H1 (cell line): Measurements from ENCODE around the gene SLC35E1. TPM values are rescaled to one million over a fixed set of nuclear protein-coding genes. Genes with fewer than 3 reads are reported as not detected.
A peak's percentile ranks its signal among the peaks of the same experiment; 100 is the strongest.

Experiments
- CTCF ChIA-PET: fragments of 300-600 bp; sonication (Branson Sonifier 250); formaldehyde crosslinking; loops from one replicate; lab custom pipeline; 2021; ENCODE audit not compliant: partially characterized antibody; lab: Charles Lee
- POLR2A ChIA-PET: fragments of 300-600 bp; sonication (Branson Sonifier 250); formaldehyde crosslinking; loops from one replicate; lab custom pipeline; 2021; ENCODE audit warnings: inconsistent platforms; ENCODE audit not compliant: partially characterized antibody; lab: Charles Lee
- DNase-seq, 2 experiments: peaks; one replicate each; pipeline versions ENCODE4 v3.0.0 to v3.0.0-alpha.2; 2010 to 2022; ENCODE audit warnings: low spot score in 2 of 2, low read depth in 1 of 2, mixed read lengths in 1 of 2
- FAIRE-seq: peaks from 2 replicates; lab custom pipeline; 2011; peaks lifted over from hg19 to GRCh38; lab: Jason Lieb, UNC
- H2AFZ ChIP-seq: 2 replicates; pipeline ENCODE4 v1.8.1; 2012; ENCODE audit warnings: low read length, inconsistent platforms
- H2AK5ac ChIP-seq: 2 replicates; pipeline ENCODE4 v1.6.1; 2013; ENCODE audit warnings: low read depth, low read length
- H2BK120ac ChIP-seq: replicated peaks from 2 replicates; pipeline ENCODE3; 2013; ENCODE audit warnings: low read depth, low read length, inconsistent platforms
- H2BK12ac ChIP-seq: 2 replicates; pipeline ENCODE4 v1.6.1; 2013; ENCODE audit warnings: low read depth, low read length
- H2BK15ac ChIP-seq: 2 replicates; pipeline ENCODE4 v1.6.1; 2013; ENCODE audit warnings: low read length
- H2BK20ac ChIP-seq: 2 replicates; pipeline ENCODE4 v1.6.1; 2013; ENCODE audit warnings: low read length
- H2BK5ac ChIP-seq: 2 replicates; pipeline ENCODE4 v1.6.1; 2013; ENCODE audit warnings: low read depth, low read length
- H3K14ac ChIP-seq: 2 replicates; pipeline ENCODE4 v1.6.1; 2013; ENCODE audit warnings: inconsistent platforms; ENCODE audit not compliant: insufficient read length
- H3K18ac ChIP-seq: 2 replicates; pipeline ENCODE4 v1.6.1; 2013; ENCODE audit warnings: low read length; ENCODE audit errors: extremely low read depth
- H3K23ac ChIP-seq: 2 replicates; pipeline ENCODE4 v1.6.1; 2013; ENCODE audit warnings: inconsistent platforms; ENCODE audit not compliant: insufficient read length
- H3K23me2 ChIP-seq: 2 replicates; pipeline ENCODE4 v1.6.1; 2013; ENCODE audit warnings: low read depth, low read length
- H3K27ac ChIP-seq: 2 replicates; pipeline ENCODE4 v1.6.1; 2011; ENCODE audit warnings: low read depth, low read length, inconsistent platforms
- H3K27me3 ChIP-seq, 4 experiments: replicated peaks in 1 of 4; 1 replicate in 1 of 4; 2 replicates in 3 of 4; pipeline versions ENCODE4 v1.6.1 to v1.8.1; 2011 to 2013; ENCODE audit warnings: low read length in 3 of 4, mild to moderate bottlenecking in 3 of 4, inconsistent platforms in 2 of 4, mixed read lengths in 2 of 4, moderate library complexity in 1 of 4; ENCODE audit not compliant: control insufficient read depth in 3 of 4, insufficient read depth in 3 of 4; ENCODE audit errors: extremely low read depth in 1 of 4
- H3K36me3 ChIP-seq, 4 experiments: 2 replicates each; pipeline versions ENCODE4 v1.6.1 to v1.8.1; 2011 to 2013; ENCODE audit warnings: mild to moderate bottlenecking in 4 of 4, low read length in 3 of 4, moderate library complexity in 2 of 4, control low read depth in 1 of 4, inconsistent platforms in 1 of 4; ENCODE audit not compliant: insufficient read depth in 4 of 4, control insufficient read depth in 2 of 4
- H3K4ac ChIP-seq: replicated peaks from 2 replicates; pipeline ENCODE3; 2013; ENCODE audit warnings: low read length, low read depth, mixed read lengths, inconsistent platforms; ENCODE audit not compliant: insufficient read length
- H3K4me1 ChIP-seq, 4 experiments: replicated peaks in 1 of 4; 1 replicate in 1 of 4; 2 replicates in 3 of 4; pipeline versions ENCODE4 v1.6.1 to v1.8.1; 2011 to 2013; ENCODE audit warnings: low read length in 3 of 4, inconsistent platforms in 2 of 4, mixed read lengths in 1 of 4; ENCODE audit not compliant: insufficient read depth in 4 of 4, control insufficient read depth in 3 of 4
- H3K4me2 ChIP-seq, 2 experiments: 2 replicates each; pipeline versions ENCODE4 v1.6.1 to v1.8.1; 2011 to 2013; ENCODE audit warnings: low read depth in 2 of 2, low read length in 2 of 2, control low read depth in 1 of 2, inconsistent platforms in 1 of 2, mild to moderate bottlenecking in 1 of 2; ENCODE audit not compliant: insufficient read depth in 1 of 2
- H3K4me3 ChIP-seq, 4 experiments: fragments of 200-600, 300-600 bp in 1 of 4; sonication (generic), shearing (Covaris generic), sonication (Bioruptor Twin) in 1 of 4; 2 replicates each; pipeline versions ENCODE4 v1.5.1 to v1.8.1; 2011 to 2016; ENCODE audit warnings: low read length in 4 of 4, low read depth in 3 of 4, control low read depth in 2 of 4, inconsistent platforms in 2 of 4, mild to moderate bottlenecking in 2 of 4, mixed read lengths in 1 of 4, moderate library complexity in 1 of 4; ENCODE audit not compliant: insufficient read depth in 2 of 4; ENCODE audit errors: extremely low read depth in 1 of 4
- H3K56ac ChIP-seq: replicated peaks from 2 replicates; pipeline ENCODE3; 2013; ENCODE audit warnings: low read depth, mild to moderate bottlenecking, mixed read lengths, low read length, inconsistent platforms; ENCODE audit not compliant: insufficient read length
- H3K79me1 ChIP-seq: 2 replicates; pipeline ENCODE4 v1.6.1; 2013; ENCODE audit warnings: low read depth, low read length, control low read depth
- H3K79me2 ChIP-seq, 2 experiments: 2 replicates each; pipeline versions ENCODE4 v1.6.1 to v1.8.1; 2012 to 2013; ENCODE audit warnings: low read length in 2 of 2, mild to moderate bottlenecking in 2 of 2, inconsistent platforms in 1 of 2; ENCODE audit not compliant: insufficient read depth in 2 of 2, control insufficient read depth in 1 of 2
- H3K9ac ChIP-seq, 4 experiments: replicated peaks in 1 of 4; 1 replicate in 1 of 4; 2 replicates in 3 of 4; pipeline versions ENCODE4 v1.6.1 to v1.8.1; 2011 to 2013; ENCODE audit warnings: low read depth in 3 of 4, low read length in 3 of 4, control low read depth in 2 of 4, mild to moderate bottlenecking in 2 of 4, moderate library complexity in 2 of 4, inconsistent platforms in 1 of 4; ENCODE audit errors: extremely low read depth in 1 of 4
- H3K9me3 ChIP-seq, 2 experiments: 2 replicates each; pipeline versions ENCODE4 v1.6.1 to v1.8.1; 2012 to 2013; ENCODE audit warnings: mild to moderate bottlenecking in 2 of 2, moderate library complexity in 2 of 2, control low read depth in 1 of 2, inconsistent platforms in 1 of 2, low read depth in 1 of 2, low read length in 1 of 2, mixed read lengths in 1 of 2; ENCODE audit not compliant: insufficient read depth in 2 of 2
- H4K20me1 ChIP-seq, 2 experiments: replicated peaks in 1 of 2; 2 replicates each; pipeline versions ENCODE3 to v1.8.1; 2011 to 2013; ENCODE audit warnings: inconsistent platforms in 2 of 2, low read length in 2 of 2, mild to moderate bottlenecking in 1 of 2; ENCODE audit not compliant: insufficient read depth in 2 of 2, control insufficient read depth in 1 of 2
- H4K5ac ChIP-seq: 2 replicates; pipeline ENCODE4 v1.6.1; 2013; ENCODE audit warnings: low read length, low read depth, mixed read lengths, inconsistent platforms; ENCODE audit not compliant: insufficient read length
- H4K8ac ChIP-seq: 2 replicates; pipeline ENCODE4 v1.8.0; 2013; ENCODE audit warnings: mild to moderate bottlenecking, moderate library complexity, low read length, inconsistent platforms; ENCODE audit not compliant: insufficient read depth; ENCODE audit errors: extremely low read depth
- H4K91ac ChIP-seq: replicated peaks from 2 replicates; pipeline ENCODE3; 2013; ENCODE audit warnings: low read length, mixed read lengths, inconsistent platforms; ENCODE audit not compliant: insufficient read length
- ASH2L ChIP-seq: fragments of 200-600, 300-600 bp; sonication (generic); IDR thresholded peaks from one replicate; pipeline ENCODE4 v1.7.1; 2017; ENCODE audit warnings: low read length
- CHD2 ChIP-seq: IDR thresholded peaks from 2 replicates; pipeline ENCODE4 v1.6.1; 2012; ENCODE audit warnings: low read length, improper control_type of control experiment
- CREB1 ChIP-seq: IDR thresholded peaks from 2 replicates; pipeline ENCODE4 v1.6.1; 2012; ENCODE audit warnings: inconsistent platforms
- EP300 ChIP-seq, 2 experiments: IDR thresholded peaks; 1 replicate in 1 of 2; 2 replicates in 1 of 2; pipeline ENCODE4 v1.6.1; 2011 to 2012; ENCODE audit warnings: low read depth in 2 of 2, low read length in 2 of 2, mild to moderate bottlenecking in 2 of 2, borderline replicate concordance in 1 of 2, inconsistent platforms in 1 of 2, moderate library complexity in 1 of 2
- GABPA ChIP-seq: IDR thresholded peaks from 2 replicates; pipeline ENCODE4 v1.6.1; 2011; ENCODE audit warnings: mild to moderate bottlenecking, low read length, moderate library complexity, borderline replicate concordance; ENCODE audit not compliant: insufficient read depth
- KDM5A ChIP-seq: fragments of 200-600 bp; IDR thresholded peaks from 2 replicates; pipeline ENCODE4 v1.7.1; 2012; ENCODE audit warnings: mild to moderate bottlenecking, low read length, inconsistent platforms, mixed read lengths
- POLR2A ChIP-seq, 2 experiments: IDR thresholded peaks; 1 replicate in 1 of 2; 2 replicates in 1 of 2; pipeline ENCODE4 v1.6.1; 2011; ENCODE audit warnings: low read depth in 2 of 2, low read length in 2 of 2, mild to moderate bottlenecking in 2 of 2; ENCODE audit errors: control extremely low read depth in 1 of 2
- SIX5 ChIP-seq: IDR thresholded peaks from 2 replicates; pipeline ENCODE4 v1.6.1; 2011; ENCODE audit warnings: mild to moderate bottlenecking, low read depth, low read length
- SP2 ChIP-seq: IDR thresholded peaks from 2 replicates; pipeline ENCODE4 v1.6.1; 2012; ENCODE audit warnings: mild to moderate bottlenecking, low read length, inconsistent platforms
- WGBS, 2 experiments: shearing (Covaris generic) in 1 of 2; methylation state at CpG; one replicate each; pipeline versions ENCODE4 v1.1.6 to v1.1.7; 2013 to 2015; ENCODE audit warnings: low lambda C conversion rate in 2 of 2, mixed read lengths in 2 of 2, inconsistent platforms in 1 of 2, low coverage in 1 of 2, missing lambda C conversion rate in 1 of 2; ENCODE audit not compliant: insufficient replicate concordance in 2 of 2, insufficient coverage in 1 of 2, insufficient read length in 1 of 2; ENCODE audit errors: extremely low coverage in 1 of 2, missing lambda C conversion rate in 1 of 2; 5-methylcytosine and 5-hydroxymethylcytosine counted together
- polyA plus RNA-seq, 7 experiments: library from polyadenylated mRNA; depleted of rRNA in 3 of 7; stranded (reverse) in 5 of 7; unstranded in 2 of 7; fragments of >200 nt in 5 of 7; fragments of 200-250 nt in 2 of 7; gene quantifications; 1 replicate in 5 of 7; 2 replicates in 1 of 7; 4 replicates in 1 of 7; pipeline versions ENCODE4 v1.2.1 to v1.2.3, GENCODE V29; 2011 to 2013; ENCODE audit warnings: missing spikeins in 2 of 7, mixed read lengths in 2 of 7
- total RNA-seq: library from RNA; stranded (reverse); fragmentation: NEBNext Ultra II Directional; extraction: Animal tissue kit (Norgen Biotek cat#: 25700); gene quantifications from 2 replicates; pipeline ENCODE4 v1.2.1, GENCODE V29; 2021
- TF ChIP-seq, protein P1 (sequence below): IDR thresholded peaks from 2 replicates; pipeline ENCODE4 v1.6.1; 2011; ENCODE audit warnings: low read length, improper control_type of control experiment
- TF ChIP-seq, protein P2 (sequence below): IDR thresholded peaks from 2 replicates; pipeline ENCODE4 v1.6.1; 2011; ENCODE audit warnings: low read depth, mild to moderate bottlenecking, low read length; ENCODE audit not compliant: insufficient read depth
- TF ChIP-seq, protein P3 (sequence below): IDR thresholded peaks from 2 replicates; pipeline ENCODE4 v1.6.1; 2012; ENCODE audit warnings: inconsistent platforms

The SLC35E1 gene
- total and polyA plus RNA-seq, 2 of the 8 experiments (the other 6 are each of a cell fraction or from before 2014, with no cell fraction given), result 26.0 to 31.9 TPM

DNA sequence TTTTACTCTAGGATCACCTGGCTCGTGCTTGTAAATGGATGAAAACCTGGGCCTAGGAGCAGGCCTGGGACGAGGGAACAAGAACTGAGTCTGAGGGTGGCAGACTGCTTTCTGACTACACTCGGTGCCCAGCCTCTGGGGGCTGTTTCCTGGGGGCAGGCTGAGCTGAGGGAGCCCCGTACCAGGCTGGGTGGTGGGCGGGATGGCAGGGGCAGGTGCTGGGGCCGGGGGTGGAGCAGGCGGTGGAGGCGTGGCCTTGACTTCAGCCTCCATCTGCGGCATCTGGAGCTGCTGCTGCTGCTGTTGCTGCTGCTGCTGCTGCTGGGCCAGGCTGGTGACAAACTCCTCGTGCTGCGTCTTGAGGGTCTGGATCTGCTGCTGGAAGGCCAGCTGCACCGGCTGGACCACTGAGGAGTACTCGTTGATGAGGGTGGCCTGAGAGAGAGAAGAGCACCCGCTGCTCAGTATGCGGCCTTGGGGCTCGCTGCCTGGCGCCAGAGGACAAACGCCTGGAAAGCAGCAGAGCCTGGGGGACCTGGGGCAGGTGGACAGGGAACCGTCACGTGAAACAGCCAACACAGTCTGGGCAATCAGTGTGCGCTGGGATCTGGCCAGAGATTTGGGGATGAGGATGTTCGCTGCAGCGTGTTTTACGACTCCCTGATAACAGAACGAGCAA lies 42.6 kb downstream of the SLC35E1 start:
- no peak overlapping the region for H3K23ac ChIP-seq
- H2BK12ac ChIP-seq, result no peak overlapping the region
- no peak overlapping the region for H3K27ac ChIP-seq
- no peak overlapping the region for H2BK5ac ChIP-seq
- H3K4ac ChIP-seq, result no peak overlapping the region
- POLR2A ChIA-PET, result interaction anchor here (0.6 kb wide), 1 partner anchor 35 kb away, joined by 4 read pairs; no protein-coding TSS in a partner anchor
- H3K36me3 ChIP-seq, result peaks cover 45 to 86% (median 76%) of the 10 kb centered on the region in 4 experiments
- H3K56ac ChIP-seq, result no peak overlapping the region
- 92% methylated on average over 24 of the region's 25 CpGs; no CpG with 5 or more reads in 1 of the 2 experiments for WGBS, 2 experiments
- no peaks in the 10 kb centered on the region for H3K79me1 ChIP-seq
- no peak overlapping the region for H3K18ac ChIP-seq
- H3K4me3 ChIP-seq, result no peak overlapping the region
- no peaks in the 10 kb centered on the region for H3K4me1 ChIP-seq
- H2BK120ac ChIP-seq, result no peak overlapping the region
- H3K27me3 ChIP-seq, result no peaks in the 10 kb centered on the region
- H3K9me3 ChIP-seq, result no peaks in the 10 kb centered on the region
- no peak overlapping the region for H3K14ac ChIP-seq
- DNase-seq, result no peak
- H2BK15ac ChIP-seq, result no peak overlapping the region
- H2AFZ ChIP-seq, result no peak overlapping the region
- H3K23me2 ChIP-seq, result no peaks in the 10 kb centered on the region
- FAIRE-seq, result no peak
- no peak overlapping the region for H4K5ac ChIP-seq
- H4K8ac ChIP-seq, result peak overlapping the region; percentile 51
- H3K79me2 ChIP-seq, result no peaks in the 10 kb centered on the region
- CTCF ChIA-PET, result interaction anchor here (0.7 to 2.1 kb wide), 3 partner anchors 15 to 72 kb away, joined by 3 to 10 read pairs (median 5); no protein-coding TSS in a partner anchor
- no peak overlapping the region for H2BK20ac ChIP-seq
- H3K4me2 ChIP-seq, result no peak overlapping the region
- no peak overlapping the region for H3K9ac ChIP-seq
- no peak overlapping the region for H2AK5ac ChIP-seq
- H4K91ac ChIP-seq, result no peak overlapping the region
- H4K20me1 ChIP-seq, result peaks cover 2 to 30% of the 10 kb centered on the region in 2 experiments
- TF ChIP-seq CREB1 (no peak), KDM5A (no peak), SP2 (no peak), EP300 (IDR thresholded peaks at IDR 0.05; ENCODE audit: borderline replicate concordance in 1 of 2, low read depth in 2 of 2, low read length in 2 of 2) (no peak), CHD2 (no peak), POLR2A (IDR thresholded peaks at IDR 0.05; ENCODE audit: control extremely low read depth in 1 of 2, low read depth in 2 of 2, low read length in 2 of 2) (no peak), ASH2L (no peak), SIX5 (no peak), GABPA (no peak)
- TF ChIP-seq, protein P1, sequence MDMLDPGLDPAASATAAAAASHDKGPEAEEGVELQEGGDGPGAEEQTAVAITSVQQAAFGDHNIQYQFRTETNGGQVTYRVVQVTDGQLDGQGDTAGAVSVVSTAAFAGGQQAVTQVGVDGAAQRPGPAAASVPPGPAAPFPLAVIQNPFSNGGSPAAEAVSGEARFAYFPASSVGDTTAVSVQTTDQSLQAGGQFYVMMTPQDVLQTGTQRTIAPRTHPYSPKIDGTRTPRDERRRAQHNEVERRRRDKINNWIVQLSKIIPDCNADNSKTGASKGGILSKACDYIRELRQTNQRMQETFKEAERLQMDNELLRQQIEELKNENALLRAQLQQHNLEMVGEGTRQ, result no peak
- TF ChIP-seq, protein P2, sequence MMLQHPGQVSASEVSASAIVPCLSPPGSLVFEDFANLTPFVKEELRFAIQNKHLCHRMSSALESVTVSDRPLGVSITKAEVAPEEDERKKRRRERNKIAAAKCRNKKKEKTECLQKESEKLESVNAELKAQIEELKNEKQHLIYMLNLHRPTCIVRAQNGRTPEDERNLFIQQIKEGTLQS, result no peak
- TF ChIP-seq, protein P3, sequence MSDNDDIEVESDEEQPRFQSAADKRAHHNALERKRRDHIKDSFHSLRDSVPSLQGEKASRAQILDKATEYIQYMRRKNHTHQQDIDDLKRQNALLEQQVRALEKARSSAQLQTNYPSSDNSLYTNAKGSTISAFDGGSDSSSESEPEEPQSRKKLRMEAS, result no peak
